RWPE2 (cell line): ENCODE measurements around the gene SLC25A6.

Source experiments
- ATAC-seq: fragments of 200-7000 bp; cut with Tn5 transposase; 3 replicates; pipeline ENCODE4 v1.9.1; 2021; ENCODE audit warnings: low read depth
- DNase-seq: peaks from one replicate; pipeline ENCODE4 v3.0.0-alpha.2; 2020; ENCODE audit warnings: low spot score
- H3K27ac ChIP-seq: fragments of 450-650 bp; 2 replicates; pipeline ENCODE4 v1.5.1; 2017; ENCODE audit warnings: mild to moderate bottlenecking; ENCODE audit not compliant: poor library complexity, severe bottlenecking
- H3K27me3 ChIP-seq: fragments of 250-450 bp; sonication (Bioruptor Pico); 2 replicates; pipeline ENCODE4 v1.5.1; 2021; ENCODE audit warnings: mild to moderate bottlenecking, moderate library complexity; ENCODE audit not compliant: insufficient read depth, poor library complexity, severe bottlenecking
- H3K36me3 ChIP-seq: fragments of 250-450 bp; sonication (Bioruptor Pico); 2 replicates; pipeline ENCODE4 v1.5.1; 2020; ENCODE audit warnings: low read depth, mild to moderate bottlenecking, moderate library complexity
- H3K4me1 ChIP-seq: fragments of 250-450 bp; sonication (Bioruptor Pico); 2 replicates; pipeline ENCODE4 v1.5.1; 2021; ENCODE audit warnings: mild to moderate bottlenecking, moderate library complexity; ENCODE audit not compliant: insufficient read depth, poor library complexity, severe bottlenecking
- H3K4me3 ChIP-seq: fragments of 250-450 bp; sonication (Bioruptor Pico); 2 replicates; pipeline ENCODE4 v1.5.1; 2021; ENCODE audit warnings: mild to moderate bottlenecking, moderate library complexity; ENCODE audit not compliant: severe bottlenecking
- H3K9me3 ChIP-seq: fragments of 250-450 bp; sonication (Bioruptor Pico); 2 replicates; pipeline ENCODE4 v1.5.1; 2021; ENCODE audit warnings: mild to moderate bottlenecking, moderate library complexity; ENCODE audit not compliant: severe bottlenecking
- TF ChIP-seq, protein P1 (sequence below): fragments of 450-650 bp; IDR thresholded peaks from one replicate; pipeline ENCODE4 v1.5.1; 2017; ENCODE audit warnings: mild to moderate bottlenecking, moderate library complexity; ENCODE audit not compliant: poor library complexity, severe bottlenecking

SLC25A6 gene

DNA sequence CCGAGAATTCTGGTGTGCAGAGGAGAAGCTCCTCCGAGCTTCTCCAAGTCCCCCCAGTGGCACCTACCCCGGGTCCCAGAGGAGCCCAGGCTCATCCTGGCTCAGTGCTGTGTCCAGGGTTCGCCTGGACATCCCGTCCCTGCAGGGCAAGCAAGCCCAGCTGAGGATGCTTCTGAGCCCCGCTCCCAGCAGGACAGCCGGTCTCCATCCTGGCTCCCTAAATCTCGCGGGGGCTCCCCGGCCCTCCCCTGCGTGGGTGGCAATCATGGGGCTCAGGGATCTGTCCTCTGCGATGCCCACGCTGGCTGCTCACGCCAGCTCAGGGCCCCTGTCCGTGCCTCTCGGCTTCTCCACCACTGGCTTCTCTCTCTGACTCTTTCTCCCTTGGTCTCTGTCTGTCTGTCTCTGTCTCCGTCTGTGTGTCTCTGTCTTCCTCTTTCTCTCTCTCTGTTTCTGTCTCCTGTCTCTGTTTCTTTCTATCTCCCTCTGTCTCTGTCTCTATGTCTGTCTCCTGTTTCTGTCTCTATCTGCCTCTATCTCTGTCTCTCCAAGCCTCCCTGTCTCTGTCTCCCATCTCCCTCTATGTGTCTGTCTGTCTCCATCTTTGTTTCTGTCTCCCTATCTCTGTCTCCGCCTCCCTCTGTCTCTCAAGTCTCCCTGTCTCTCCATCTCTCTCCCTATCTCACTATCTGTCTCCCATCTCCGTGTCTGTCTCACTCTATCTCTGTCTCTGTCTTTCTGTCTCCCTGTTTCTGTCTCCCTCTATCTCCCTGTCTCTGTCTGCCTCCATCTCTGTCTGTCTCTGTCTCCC, 27.8 kb upstream of the SLC25A6 start:
- ATAC-seq = no peak; the same call in 2 of the 3 replicates
- H3K4me3 ChIP-seq = no peak overlapping the region
- H3K27ac ChIP-seq = no peak overlapping the region
- no peaks in the 10 kb centered on the region for H3K4me1 ChIP-seq
- no peak for DNase-seq
- H3K27me3 ChIP-seq = no peaks in the 10 kb centered on the region
- TF ChIP-seq, protein P1, sequence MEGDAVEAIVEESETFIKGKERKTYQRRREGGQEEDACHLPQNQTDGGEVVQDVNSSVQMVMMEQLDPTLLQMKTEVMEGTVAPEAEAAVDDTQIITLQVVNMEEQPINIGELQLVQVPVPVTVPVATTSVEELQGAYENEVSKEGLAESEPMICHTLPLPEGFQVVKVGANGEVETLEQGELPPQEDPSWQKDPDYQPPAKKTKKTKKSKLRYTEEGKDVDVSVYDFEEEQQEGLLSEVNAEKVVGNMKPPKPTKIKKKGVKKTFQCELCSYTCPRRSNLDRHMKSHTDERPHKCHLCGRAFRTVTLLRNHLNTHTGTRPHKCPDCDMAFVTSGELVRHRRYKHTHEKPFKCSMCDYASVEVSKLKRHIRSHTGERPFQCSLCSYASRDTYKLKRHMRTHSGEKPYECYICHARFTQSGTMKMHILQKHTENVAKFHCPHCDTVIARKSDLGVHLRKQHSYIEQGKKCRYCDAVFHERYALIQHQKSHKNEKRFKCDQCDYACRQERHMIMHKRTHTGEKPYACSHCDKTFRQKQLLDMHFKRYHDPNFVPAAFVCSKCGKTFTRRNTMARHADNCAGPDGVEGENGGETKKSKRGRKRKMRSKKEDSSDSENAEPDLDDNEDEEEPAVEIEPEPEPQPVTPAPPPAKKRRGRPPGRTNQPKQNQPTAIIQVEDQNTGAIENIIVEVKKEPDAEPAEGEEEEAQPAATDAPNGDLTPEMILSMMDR = no peak
- H3K9me3 ChIP-seq = peaks cover 10% of the 10 kb centered on the region
- H3K36me3 ChIP-seq = peaks cover 26% of the 10 kb centered on the region

GRCh38 chrX:1418901-1419544, 27.1 kb upstream of the SLC25A6 start:
- TF ChIP-seq, protein P1 = no peak
- DNase-seq (no peak), ATAC-seq (no peak; the same call in 2 of the 3 replicates)
- no peak overlapping the region for H3K4me3 ChIP-seq
- H3K9me3 ChIP-seq = peaks cover 10% of the 10 kb centered on the region
- no peaks in the 10 kb centered on the region for H3K4me1 ChIP-seq
- no peaks in the 10 kb centered on the region for H3K27me3 ChIP-seq
- H3K36me3 ChIP-seq = peaks cover 33% of the 10 kb centered on the region
- H3K27ac ChIP-seq = no peak overlapping the region

- peaks cover 33% of the 10 kb centered on the region for H3K36me3 ChIP-seq
- H3K27me3 ChIP-seq = no peaks in the 10 kb centered on the region
- H3K4me3 ChIP-seq = no peak overlapping the region
- TF ChIP-seq, protein P1 = no peak
- H3K9me3 ChIP-seq = peaks cover 8% of the 10 kb centered on the region
- DNase-seq (no peak), ATAC-seq (no peak)
- H3K27ac ChIP-seq = no peak overlapping the region
- H3K4me1 ChIP-seq = no peaks in the 10 kb centered on the region
These were observed 26.2 kb upstream of the SLC25A6 start for GRCh38 chrX:1417921-1418771.

DNA sequence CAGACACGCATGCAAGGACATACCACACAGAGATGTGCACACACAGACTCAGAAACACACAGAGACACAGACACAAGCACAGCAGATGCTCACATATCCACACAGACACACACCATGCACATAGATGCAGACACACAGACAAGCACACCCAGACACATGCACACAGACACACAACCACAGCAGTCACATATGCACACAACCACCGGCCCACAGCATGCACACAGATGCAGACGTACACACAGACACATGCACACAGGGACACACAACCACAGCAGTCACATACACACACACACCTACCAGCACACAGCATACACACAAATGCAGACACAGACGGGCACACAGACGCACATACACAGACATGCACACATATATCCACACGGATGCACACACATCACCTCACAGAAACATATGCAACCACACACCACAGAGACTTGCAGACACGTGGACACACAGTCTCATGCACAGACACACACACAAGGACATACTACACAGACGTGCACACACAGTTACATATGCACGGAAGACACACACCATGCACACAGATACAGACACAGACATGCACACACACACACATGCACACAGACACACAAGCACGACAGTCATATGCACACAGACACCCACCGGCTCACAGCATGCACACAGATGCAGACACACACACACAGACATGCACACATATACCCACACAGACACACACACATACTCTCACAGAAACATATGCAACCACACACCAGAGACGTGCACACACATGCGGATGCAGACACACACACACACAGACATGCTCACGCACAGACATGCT, 25.2 kb upstream of the SLC25A6 start:
- DNase-seq (no peak), ATAC-seq (no peak)
- Histone ChIP-seq H3K27ac (no peak overlapping the region), H3K4me3 (no peak overlapping the region), H3K27me3 (no peaks in the 10 kb centered on the region), H3K9me3 (peaks cover under 1% of the 10 kb centered on the region), H3K36me3 (peaks cover 31% of the 10 kb centered on the region), H3K4me1 (no peaks in the 10 kb centered on the region)
- TF ChIP-seq, protein P1 = no peak
